PC-9 (cell line): Measurements from ENCODE around the gene PRDM4. TPM values are rescaled to one million over a fixed set of nuclear protein-coding genes. Genes with fewer than 3 reads are reported as not detected.

Experiments used
- BruUV-seq: library from RNA; stranded (reverse); fragments of 400-500 nt; replicated peaks from 2 replicates; lab custom pipeline; 2021; lab: Mats Ljungman, UMichigan
- CTCF ChIA-PET: fragments of 300-600 bp; sonication (Branson Sonifier 250); formaldehyde crosslinking; loops from one replicate; lab custom pipeline; 2022; ENCODE audit warnings: antibody characterized with exemption; lab: Charles Lee
- POLR2A ChIA-PET: fragments of 300-600 bp; sonication (Branson Sonifier 250); formaldehyde crosslinking; loops from one replicate; lab custom pipeline; 2022; ENCODE audit warnings: antibody characterized with exemption; ENCODE audit not compliant: unreplicated experiment; lab: Charles Lee
- DNase-seq, 2 experiments: peaks; one replicate each; pipeline versions ENCODE4 v3.0.0 to v3.0.0-alpha.2; 2015 to 2022; ENCODE audit warnings: mixed read lengths in 1 of 2
- H2AFZ ChIP-seq: fragments of 200-600 bp; sonication (generic); 2 replicates; pipeline ENCODE4 v1.8.1; 2017; ENCODE audit warnings: antibody characterized with exemption
- H3F3A ChIP-seq: fragments of 200-600 bp; sonication (generic); 2 replicates; pipeline ENCODE4 v1.8.1; 2017; ENCODE audit warnings: antibody characterized with exemption, mild to moderate bottlenecking, low read depth; ENCODE audit not compliant: insufficient read depth
- H3K27ac ChIP-seq: fragments of 200-600 bp; sonication (generic); 2 replicates; pipeline ENCODE4 v1.6.1; 2016; ENCODE audit warnings: mixed run types
- H3K27me3 ChIP-seq: fragments of 200-600 bp; sonication (generic); 2 replicates; pipeline ENCODE4 v1.6.1; 2016; ENCODE audit warnings: low read depth, mixed run types; ENCODE audit not compliant: insufficient read depth
- H3K36me3 ChIP-seq: fragments of 200-600 bp; sonication (generic); 2 replicates; pipeline ENCODE4 v1.6.1; 2016; ENCODE audit warnings: low read depth, mixed run types
- H3K4me1 ChIP-seq: fragments of 200-600 bp; sonication (generic); replicated peaks from 2 replicates; pipeline ENCODE4 v1.6.1; 2016; ENCODE audit warnings: mixed run types; ENCODE audit not compliant: insufficient read depth
- H3K4me2 ChIP-seq: fragments of 200-600 bp; sonication (generic); 2 replicates; pipeline ENCODE4 v1.6.1; 2017; ENCODE audit warnings: mixed run types
- H3K4me3 ChIP-seq: fragments of 200-600 bp; sonication (generic); 2 replicates; pipeline ENCODE4 v1.6.1; 2016; ENCODE audit warnings: mixed run types
- H3K79me2 ChIP-seq: fragments of 200-600 bp; sonication (generic); 2 replicates; pipeline ENCODE4 v1.6.1; 2017; ENCODE audit warnings: low read depth, mixed run types
- H3K9me2 ChIP-seq: fragments of 200-600 bp; sonication (generic); 2 replicates; pipeline ENCODE4 v1.8.1; 2017; ENCODE audit warnings: mild to moderate bottlenecking; ENCODE audit not compliant: insufficient read depth
- H3K9me3 ChIP-seq: fragments of 200-600 bp; sonication (generic); 2 replicates; pipeline ENCODE4 v1.8.1; 2016; ENCODE audit warnings: low read depth; ENCODE audit not compliant: insufficient read depth
- H4K20me1 ChIP-seq: fragments of 200-600 bp; sonication (generic); 2 replicates; pipeline ENCODE4 v1.8.1; 2017; ENCODE audit not compliant: insufficient read depth
- CTCF ChIP-seq: fragments of 200-600 bp; sonication (generic); conservative IDR thresholded peaks from 2 replicates; pipeline ENCODE4 v1.6.1; 2017; ENCODE audit warnings: mixed run types, antibody characterized with exemption, mild to moderate bottlenecking, moderate library complexity
- EZH2 ChIP-seq: fragments of 200-600 bp; sonication (generic); IDR thresholded peaks from 2 replicates; pipeline ENCODE4 v1.8.0; 2017; ENCODE audit warnings: antibody characterized with exemption, low read depth
- intact Hi-C: fragments of 100-400 bp; cut with micrococcal nuclease; formaldehyde crosslinking; loops from one replicate; pipeline ENCODE4 v1.10.0; 2022; ENCODE audit not compliant: unreplicated experiment
- total RNA-seq: library from RNA; stranded (reverse); gene quantifications from 2 replicates; pipeline ENCODE4 v1.2.3, GENCODE V29; 2021

PRDM4 gene
- total RNA-seq, 1 experiment from 2014 or later: 21.6 TPM

GRCh38 chr12:107748472-107748871 is 12.5 kb downstream of the PRDM4 start:
- no peak overlapping the region for H3K27ac ChIP-seq
- no peaks in the 10 kb centered on the region for H3K79me2 ChIP-seq
- no peaks in the 10 kb centered on the region for H3F3A ChIP-seq
- no TSS peak for BruUV-seq
- ChIA-PET CTCF (no interaction called here), POLR2A (interaction anchor here (0.5 kb wide), 1 partner anchor 46 kb away, joined by 4 read pairs; no protein-coding TSS in a partner anchor)
- no peak overlapping the region for H3K4me2 ChIP-seq
- H3K4me3 ChIP-seq: no peak overlapping the region
- H3K4me1 ChIP-seq: no peaks in the 10 kb centered on the region
- no peak overlapping the region for H2AFZ ChIP-seq
- H3K36me3 ChIP-seq: peaks cover 36% of the 10 kb centered on the region
- H3K27me3 ChIP-seq: no peaks in the 10 kb centered on the region
- intact Hi-C loops: no loop called here
- no peak for DNase-seq
- no peaks in the 10 kb centered on the region for H3K9me2 ChIP-seq
- H4K20me1 ChIP-seq: peaks cover 6% of the 10 kb centered on the region; the same call in 1 of the 2 replicates
- TF ChIP-seq EZH2: no peak
- no peak for TF ChIP-seq CTCF
- H3K9me3 ChIP-seq: no peaks in the 10 kb centered on the region

- Histone ChIP-seq H3K36me3 (peaks cover 41% of the 10 kb centered on the region), H3K79me2 (no peaks in the 10 kb centered on the region), H2AFZ (no peak overlapping the region), H3K27me3 (no peaks in the 10 kb centered on the region), H3F3A (peaks cover 3% of the 10 kb centered on the region; the same call in 1 of the 2 replicates), H3K9me3 (no peaks in the 10 kb centered on the region), H3K4me2 (no peak overlapping the region), H3K4me1 (peaks cover 1% of the 10 kb centered on the region), H4K20me1 (no peaks in the 10 kb centered on the region), H3K9me2 (no peaks in the 10 kb centered on the region), H3K27ac (no peak overlapping the region), H3K4me3 (no peak overlapping the region)
- ChIA-PET POLR2A (no interaction called here), CTCF (no interaction called here)
- DNase-seq: no peak
- intact Hi-C loops: no loop called here
- TF ChIP-seq EZH2: no peak
- no TSS peak for BruUV-seq
Measured at GRCh38 chr12:107736914-107737313, 24.0 kb downstream of the PRDM4 start.

- H3K4me3 ChIP-seq: no peak overlapping the region
- H3K79me2 ChIP-seq: no peaks in the 10 kb centered on the region
- peaks cover 38% of the 10 kb centered on the region for H3K36me3 ChIP-seq
- TF ChIP-seq EZH2: no peak
- no peak for TF ChIP-seq CTCF
- ChIA-PET POLR2A (no interaction called here), CTCF (no interaction called here)
- no peak overlapping the region for H3K4me2 ChIP-seq
- BruUV-seq: no TSS peak
- H3K4me1 ChIP-seq: peaks cover 6% of the 10 kb centered on the region
- H3F3A ChIP-seq: peaks cover 8% of the 10 kb centered on the region; the same call in 1 of the 2 replicates
- no peak overlapping the region for H3K27ac ChIP-seq
- intact Hi-C loops: no loop called here
- H3K9me3 ChIP-seq: no peaks in the 10 kb centered on the region
- no peak for DNase-seq
- no peaks in the 10 kb centered on the region for H3K9me2 ChIP-seq
- no peaks in the 10 kb centered on the region for H4K20me1 ChIP-seq
- H3K27me3 ChIP-seq: no peaks in the 10 kb centered on the region
- H2AFZ ChIP-seq: no peak overlapping the region
Measured at GRCh38 chr12:107735763-107736162, 25.2 kb downstream of the PRDM4 start.

- no peak for TF ChIP-seq CTCF
- TF ChIP-seq EZH2: no peak
- Histone ChIP-seq H3K27ac (no peak overlapping the region), H3K27me3 (no peaks in the 10 kb centered on the region), H4K20me1 (no peaks in the 10 kb centered on the region), H3K9me3 (no peaks in the 10 kb centered on the region), H3K79me2 (no peaks in the 10 kb centered on the region), H3K4me1 (peaks cover 6% of the 10 kb centered on the region), H3K4me2 (no peak overlapping the region), H2AFZ (no peak overlapping the region), H3K36me3 (peaks cover 29% of the 10 kb centered on the region), H3K9me2 (no peaks in the 10 kb centered on the region), H3K4me3 (no peak overlapping the region), H3F3A (peaks cover 8% of the 10 kb centered on the region; the same call in 1 of the 2 replicates)
- intact Hi-C loops: no loop called here
- ChIA-PET POLR2A (no interaction called here), CTCF (no interaction called here)
- no peak for DNase-seq
- BruUV-seq: no TSS peak
Measured at GRCh38 chr12:107734139-107734538, 26.8 kb downstream of the PRDM4 start.
